ENCODE measurements around the gene LILRB2. TPM values are rescaled to one million over a fixed set of nuclear protein-coding genes. Genes with fewer than 3 reads are reported as not detected.

The LILRB2 gene
- total RNA-seq, 1 experiment from 2014 or later: not detected

DNA sequence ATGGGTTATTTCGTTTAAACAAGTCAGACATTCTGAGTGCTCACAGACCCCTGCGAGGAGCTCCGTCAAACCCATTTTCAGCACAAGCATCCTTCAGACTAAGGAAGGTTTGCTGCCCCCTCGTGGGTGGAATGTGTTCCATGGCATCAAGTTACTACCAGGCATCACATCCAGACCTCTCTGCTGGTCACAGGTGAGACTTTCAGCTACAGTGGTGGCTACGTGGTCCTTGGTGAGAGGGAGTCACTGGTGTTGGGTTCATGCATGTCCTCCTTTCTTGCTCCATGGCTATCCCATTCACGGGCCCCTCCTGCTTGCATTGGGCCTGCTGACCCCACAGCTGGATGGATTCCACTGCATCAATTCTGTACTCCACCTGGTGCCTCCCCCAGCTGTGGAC lies 14.8 kb downstream of the LILRB2 start:
- no TSS peak for BruUV-seq (replicated peaks)

DNA sequence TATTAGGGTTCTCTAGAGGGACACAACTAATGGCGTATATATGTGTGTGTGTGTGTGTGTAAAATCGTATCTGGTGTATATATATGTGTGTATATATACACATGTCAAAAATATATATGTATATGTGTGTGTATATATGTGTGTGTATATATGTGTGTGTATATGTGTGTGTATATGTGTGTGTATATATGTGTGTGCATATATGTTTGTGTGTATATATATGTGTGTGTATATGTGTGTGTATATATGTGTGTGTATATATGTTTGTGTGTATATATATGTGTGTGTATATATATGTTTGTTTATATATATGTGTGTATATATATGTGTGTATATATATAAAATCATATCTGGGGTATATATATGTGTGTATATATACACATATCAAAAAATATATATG lies 18.4 kb downstream of the LILRB2 start:
- Histone ChIP-seq H3K4me3 (replicated peaks in 1 of 2; ENCODE audit: low read depth in 1 of 2, low read length in 2 of 2) (no peak overlapping the region), H3K4me2 (ENCODE audit: low read length) (no peak overlapping the region), H4K20me1 (ENCODE audit: insufficient read depth) (no peaks in the 10 kb centered on the region), H3K27ac (ENCODE audit: low read depth, low read length) (no peak overlapping the region), H2AFZ (ENCODE audit: low read depth, low read length, poor library complexity, severe bottlenecking) (no peak overlapping the region), H3K4me1 (ENCODE audit: control insufficient read depth in 1 of 2, insufficient read depth in 2 of 2, low read length in 2 of 2) (no peaks in the 10 kb centered on the region), H3K79me2 (ENCODE audit: insufficient read depth, low read length) (no peaks in the 10 kb centered on the region), H3K9ac (ENCODE audit: low read length) (no peak overlapping the region), H3K27me3 (ENCODE audit: insufficient read depth, low read length) (peaks cover 4% of the 10 kb centered on the region; the same call in 1 of the 2 replicates), H3K9me3 (ENCODE audit: control insufficient read depth in 1 of 2, insufficient read depth in 1 of 2, low read depth in 1 of 2, low read length in 2 of 2) (no peaks in the 10 kb centered on the region), H3K9me2 (ENCODE audit: insufficient read depth) (no peaks in the 10 kb centered on the region), H3K36me3 (ENCODE audit: control insufficient read depth in 1 of 2, insufficient read depth in 2 of 2, low read length in 2 of 2) (no peaks in the 10 kb centered on the region)
- ATAC-seq (no peak), DNase-seq (ENCODE audit: low read depth, low spot score) (no peak)
- RAD21 ChIA-PET (ENCODE audit: low non-redundant PET in 1 of 2, low total read pairs in 2 of 2, uncharacterized antibody in 2 of 2, unreplicated experiment in 2 of 2): no interaction called here
- CTCF ChIA-PET: no interaction called here
- no TSS peak for BruUV-seq (replicated peaks)
- POLR2A ChIA-PET: no interaction called here
- intact Hi-C loops (cut with micrococcal nuclease): no loop called here
- no peak for TF ChIP-seq JUND (IDR thresholded peaks at IDR 0.05)

More for the DNA sequence above, 14.8 kb downstream of the LILRB2 start:
- Histone ChIP-seq H2AFZ (ENCODE audit: low read depth, low read length, poor library complexity, severe bottlenecking) (no peak overlapping the region), H3K79me2 (ENCODE audit: insufficient read depth, low read length) (no peaks in the 10 kb centered on the region), H3K27ac (ENCODE audit: low read depth, low read length) (no peak overlapping the region), H3K4me1 (ENCODE audit: control insufficient read depth in 1 of 2, insufficient read depth in 2 of 2, low read length in 2 of 2) (no peaks in the 10 kb centered on the region), H3K9me3 (ENCODE audit: control insufficient read depth in 1 of 2, insufficient read depth in 1 of 2, low read depth in 1 of 2, low read length in 2 of 2) (no peaks in the 10 kb centered on the region), H3K4me2 (ENCODE audit: low read length) (peak overlapping the region; percentile 12; the same call in 1 of the 2 replicates), H3K4me3 (replicated peaks in 1 of 2; ENCODE audit: low read depth in 1 of 2, low read length in 2 of 2) (no peak overlapping the region), H3K36me3 (ENCODE audit: control insufficient read depth in 1 of 2, insufficient read depth in 2 of 2, low read length in 2 of 2) (no peaks in the 10 kb centered on the region), H3K9ac (ENCODE audit: low read length) (no peak overlapping the region), H3K9me2 (ENCODE audit: insufficient read depth) (no peaks in the 10 kb centered on the region), H4K20me1 (ENCODE audit: insufficient read depth) (no peaks in the 10 kb centered on the region), H3K27me3 (ENCODE audit: insufficient read depth, low read length) (peaks cover 23% of the 10 kb centered on the region)
- ATAC-seq (peak; percentile 99), DNase-seq (ENCODE audit: low read depth, low spot score) (peak; percentile 77)
- ChIA-PET RAD21 (ENCODE audit: low non-redundant PET in 1 of 2, low total read pairs in 2 of 2, uncharacterized antibody in 2 of 2, unreplicated experiment in 2 of 2) (interaction anchor here in 1 of 2 experiments (1.0 kb wide), 1 partner anchor 125 kb away, joined by 3 read pairs; no protein-coding TSS in a partner anchor), POLR2A (interaction anchor here (1.1 to 1.4 kb wide), 4 partner anchors 12 to 129 kb away, joined by 3 to 5 read pairs (median 4); partner anchors contain the start of genes CNOT3 and MBOAT7), CTCF (interaction anchor here (0.6 to 2.3 kb wide), 24 partner anchors 9 to 473 kb away, joined by 3 to 15 read pairs (median 4); partner anchors contain the start of genes CNOT3, LENG1, LILRA5 and LILRB5)
- intact Hi-C loops (cut with micrococcal nuclease): no loop called here
- TF ChIP-seq CBX3 (IDR thresholded peaks at IDR 0.05; ENCODE audit: low read depth) (peak; percentile 69), RAD21 (IDR thresholded peaks at IDR 0.05; ENCODE audit: low read depth) (peak; percentile 52), CTCF (IDR thresholded peaks at IDR 0.05 in 2 of 3, conservative IDR thresholded peaks at IDR 0.05 in 1 of 3; ENCODE audit: borderline replicate concordance in 1 of 3, insufficient read depth in 1 of 3, low read depth in 2 of 3, low read length in 2 of 3) (peak; percentile 60 to 90 (median 77); a peak in 5 of 6 replicates), SP1 (IDR thresholded peaks at IDR 0.05; ENCODE audit: low read depth) (no peak)

Measured in HCT116 (cell line).